NB4 (cell line): Measurements from ENCODE around the gene UGT1A5.
"Not testable (repeated sequence)": the region's sequence is repeated elsewhere in the genome, so short reads cannot be mapped to it uniquely, and the experiment has no call there.

ENCODE experiments used
- DNase-seq: peaks from one replicate; pipeline ENCODE4 v3.0.0; 2010; ENCODE audit warnings: low read depth
- H3K4me3 ChIP-seq: one replicate; pipeline ENCODE4 v1.5.1; 2011; ENCODE audit warnings: mild to moderate bottlenecking, low read depth, low read length, moderate library complexity
- MYC ChIP-seq: IDR thresholded peaks from 2 replicates; pipeline ENCODE4 v1.6.1; 2011; ENCODE audit warnings: low read depth, low read length
- POLR2A ChIP-seq: IDR thresholded peaks from 2 replicates; pipeline ENCODE4 v1.6.1; 2011; ENCODE audit warnings: mild to moderate bottlenecking; ENCODE audit not compliant: insufficient read length; ENCODE audit errors: extremely low read depth
- TF ChIP-seq, protein P1 (sequence below): IDR thresholded peaks from one replicate; pipeline ENCODE4 v1.5.1; 2012; ENCODE audit warnings: low read depth, low read length
- TF ChIP-seq, protein P2 (sequence below): IDR thresholded peaks from 2 replicates; pipeline ENCODE4 v1.6.1; 2011; ENCODE audit warnings: low read depth, low read length

The UGT1A5 gene

DNA sequence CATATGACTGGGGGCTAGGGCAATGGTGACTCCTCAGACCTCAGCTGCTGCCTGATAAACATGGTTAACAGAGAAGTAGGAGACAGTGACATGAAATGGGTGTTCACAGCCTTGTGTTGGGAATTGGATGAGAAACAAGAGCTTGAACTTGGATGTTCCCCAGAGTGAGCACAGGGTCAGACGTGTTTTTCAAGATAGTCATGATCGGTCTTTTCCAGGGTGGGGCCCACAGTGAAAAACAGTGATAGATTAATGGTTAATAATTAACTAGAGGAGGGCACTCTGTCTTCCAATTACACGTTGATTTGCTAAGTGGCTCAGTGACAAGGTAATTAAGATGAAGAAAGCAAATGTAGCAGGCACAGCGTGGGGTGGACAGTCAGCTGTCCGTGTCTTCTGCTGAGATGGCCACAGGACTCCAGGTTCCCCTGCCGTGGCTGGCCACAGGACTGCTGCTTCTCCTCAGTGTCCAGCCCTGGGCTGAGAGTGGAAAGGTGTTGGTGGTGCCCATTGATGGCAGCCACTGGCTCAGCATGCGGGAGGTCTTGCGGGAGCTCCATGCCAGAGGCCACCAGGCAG is 16.1 kb downstream of the UGT1A5 start, which contains the start of gene UGT1A3:
UGT1A3 (plus strand) TSS at position 320 of the 579 bp plus-strand sequence; CDS start at position 405, 85 bp downstream.
- no peak within 1 kb of the TSS for H3K4me3 ChIP-seq
- TF ChIP-seq, protein P1, sequence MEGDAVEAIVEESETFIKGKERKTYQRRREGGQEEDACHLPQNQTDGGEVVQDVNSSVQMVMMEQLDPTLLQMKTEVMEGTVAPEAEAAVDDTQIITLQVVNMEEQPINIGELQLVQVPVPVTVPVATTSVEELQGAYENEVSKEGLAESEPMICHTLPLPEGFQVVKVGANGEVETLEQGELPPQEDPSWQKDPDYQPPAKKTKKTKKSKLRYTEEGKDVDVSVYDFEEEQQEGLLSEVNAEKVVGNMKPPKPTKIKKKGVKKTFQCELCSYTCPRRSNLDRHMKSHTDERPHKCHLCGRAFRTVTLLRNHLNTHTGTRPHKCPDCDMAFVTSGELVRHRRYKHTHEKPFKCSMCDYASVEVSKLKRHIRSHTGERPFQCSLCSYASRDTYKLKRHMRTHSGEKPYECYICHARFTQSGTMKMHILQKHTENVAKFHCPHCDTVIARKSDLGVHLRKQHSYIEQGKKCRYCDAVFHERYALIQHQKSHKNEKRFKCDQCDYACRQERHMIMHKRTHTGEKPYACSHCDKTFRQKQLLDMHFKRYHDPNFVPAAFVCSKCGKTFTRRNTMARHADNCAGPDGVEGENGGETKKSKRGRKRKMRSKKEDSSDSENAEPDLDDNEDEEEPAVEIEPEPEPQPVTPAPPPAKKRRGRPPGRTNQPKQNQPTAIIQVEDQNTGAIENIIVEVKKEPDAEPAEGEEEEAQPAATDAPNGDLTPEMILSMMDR: no peak
- TF ChIP-seq MYC (no peak), POLR2A (no peak)
- TF ChIP-seq, protein P2, sequence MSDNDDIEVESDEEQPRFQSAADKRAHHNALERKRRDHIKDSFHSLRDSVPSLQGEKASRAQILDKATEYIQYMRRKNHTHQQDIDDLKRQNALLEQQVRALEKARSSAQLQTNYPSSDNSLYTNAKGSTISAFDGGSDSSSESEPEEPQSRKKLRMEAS: no peak
- DNase-seq: no peak

DNA sequence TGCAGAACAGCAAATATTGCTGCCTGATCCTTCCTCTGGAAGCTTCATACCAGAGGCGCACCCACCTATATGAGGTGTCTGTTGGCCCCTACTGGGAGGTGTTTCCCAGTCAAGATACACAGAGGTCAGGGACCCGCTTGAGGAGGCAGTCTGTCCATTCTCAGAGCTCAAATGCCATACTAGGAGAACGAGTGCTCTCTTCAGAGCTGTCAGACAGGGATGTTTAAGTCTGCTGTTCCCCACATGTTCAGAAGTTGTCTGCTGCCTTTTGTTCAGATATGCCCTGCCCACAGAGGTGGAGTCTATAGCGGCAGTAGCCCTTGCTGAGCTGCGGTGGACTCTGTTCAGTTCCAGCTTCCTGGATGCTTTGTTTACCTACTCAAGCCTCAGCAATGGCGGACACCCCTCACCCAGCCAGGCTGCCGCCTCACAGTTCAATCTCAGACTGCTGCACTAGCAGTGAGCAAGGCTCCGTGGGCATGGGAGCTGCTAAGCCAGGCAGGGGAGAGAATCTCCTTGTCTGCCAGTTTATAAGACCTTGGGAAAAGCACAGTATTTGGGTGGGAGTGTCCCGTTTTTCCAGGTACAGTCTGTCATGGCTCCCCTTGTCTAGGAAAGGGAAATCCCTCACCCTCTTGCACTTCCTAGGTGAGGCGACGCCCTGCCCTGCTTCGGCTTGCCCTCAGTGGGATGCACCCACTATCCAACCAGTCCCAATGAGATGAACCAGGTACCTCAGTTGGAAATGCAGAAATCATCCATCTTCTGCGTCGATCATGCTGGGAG is 24.4 kb downstream of the UGT1A5 start:
- DNase-seq, H3K4me3 ChIP-seq: not testable (repeated sequence)

- TF ChIP-seq, protein P1: no peak
- no peak for TF ChIP-seq POLR2A
- TF ChIP-seq, protein P2: no peak
- TF ChIP-seq MYC: no peak
- H3K4me3 ChIP-seq: no peak overlapping the region
- no peak for DNase-seq
Measured at GRCh38 chr2:233740870-233741269, 28.2 kb downstream of the UGT1A5 start.

GRCh38 chr2:233743464-233744259 is 31.0 kb downstream of the UGT1A5 start:
- TF ChIP-seq, protein P2: no peak
- TF ChIP-seq, protein P1: no peak
- TF ChIP-seq POLR2A (no peak), MYC (no peak)
- no peak overlapping the region for H3K4me3 ChIP-seq
- DNase-seq: no peak

DNA sequence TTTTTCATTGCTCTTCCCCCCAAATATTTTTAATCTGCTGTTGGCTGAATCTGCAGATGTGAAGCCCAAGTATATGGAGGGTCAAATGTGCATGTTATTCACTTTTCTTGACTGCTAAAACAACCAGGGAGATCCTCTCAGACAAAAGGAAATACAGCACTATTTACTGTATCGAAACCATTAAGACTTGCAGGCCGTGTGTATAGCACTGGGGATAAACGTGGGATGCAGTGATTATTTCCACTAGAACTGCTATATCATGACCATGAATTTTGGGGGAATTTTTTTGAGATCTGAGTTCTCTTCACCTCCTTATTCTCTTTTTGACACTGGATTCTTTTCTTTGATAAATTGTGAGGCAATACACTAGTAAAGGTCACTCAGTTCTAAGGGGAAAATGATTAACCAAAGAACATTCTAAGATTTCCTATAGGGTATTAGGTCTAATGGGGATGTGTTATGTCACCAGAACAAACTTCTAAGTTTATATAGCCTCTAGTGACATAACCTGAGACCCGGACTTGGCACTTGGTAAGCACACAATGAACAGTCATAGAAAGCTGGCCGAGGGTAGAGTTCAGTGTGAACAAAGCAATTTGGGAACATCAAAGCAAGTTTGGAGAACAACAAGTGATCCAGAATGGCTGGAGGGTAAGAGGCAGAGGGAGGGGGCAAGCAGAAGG is 32.5 kb downstream of the UGT1A5 start:
- TF ChIP-seq MYC (no peak), POLR2A (no peak)
- TF ChIP-seq, protein P1: no peak
- TF ChIP-seq, protein P2: no peak
- no peak overlapping the region for H3K4me3 ChIP-seq
- DNase-seq: no peak

DNA sequence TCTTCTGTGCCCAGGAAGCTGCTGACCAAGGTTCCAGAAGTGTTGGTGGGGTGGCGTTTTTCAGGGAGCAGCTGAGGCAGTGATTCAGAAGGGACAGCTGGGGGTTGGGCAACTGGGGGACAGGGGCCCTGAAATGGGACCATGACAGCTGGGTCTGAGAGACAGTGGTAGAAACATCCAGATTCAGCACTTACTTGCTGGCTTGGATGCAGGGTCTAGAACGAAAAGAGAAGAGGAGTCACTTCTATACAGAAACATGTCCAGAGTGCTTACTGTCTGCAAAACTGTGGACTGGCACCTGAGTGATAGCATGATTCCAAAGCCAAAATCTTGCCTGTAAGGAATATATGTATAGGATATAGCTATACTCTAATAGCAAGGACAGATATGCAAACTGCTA is 33.1 kb downstream of the UGT1A5 start:
- not testable (repeated sequence) for DNase-seq, H3K4me3 ChIP-seq
